Suprapubic skin (tissue), 4 donors: Measurements from ENCODE around the gene MBD3L2B. TPM values are rescaled to one million over a fixed set of nuclear protein-coding genes. Genes with fewer than 3 reads are reported as not detected.

Experiments used
- DNase-seq, 2 donors: peaks; one replicate each; pipeline ENCODE4 v3.0.0-alpha.2; 2019; ENCODE audit warnings: low spot score in 2 of 2
- H3K27ac ChIP-seq: fragments of 200-600 bp; sonication (generic); one replicate; pipeline ENCODE4 v1.5.1; 2019
- H3K27me3 ChIP-seq: fragments of 200-600 bp; sonication (generic); one replicate; pipeline ENCODE4 v1.5.1; 2019
- H3K36me3 ChIP-seq: fragments of 200-600 bp; sonication (generic); one replicate; pipeline ENCODE4 v1.5.1; 2019
- H3K4me1 ChIP-seq: fragments of 200-600 bp; sonication (generic); one replicate; pipeline ENCODE4 v1.5.1; 2019
- H3K4me3 ChIP-seq: fragments of 200-600 bp; sonication (generic); one replicate; pipeline ENCODE4 v1.5.1; 2019; ENCODE audit warnings: mild to moderate bottlenecking
- H3K9me3 ChIP-seq: fragments of 200-600 bp; sonication (generic); one replicate; pipeline ENCODE4 v1.5.1; 2019
- EP300 ChIP-seq: sonication (generic); formaldehyde crosslinking; IDR thresholded peaks from one replicate; pipeline ENCODE4 v1.6.1; 2017; ENCODE audit warnings: antibody characterized with exemption
- POLR2A ChIP-seq, 2 donors: fragments of 450-650 bp; IDR thresholded peaks; one replicate each; pipeline ENCODE4 v1.6.1; 2017; ENCODE audit warnings: antibody characterized with exemption in 2 of 2, mild to moderate bottlenecking in 2 of 2, moderate library complexity in 2 of 2
- POLR2AphosphoS5 ChIP-seq, 3 donors: sonication (generic); formaldehyde crosslinking; IDR thresholded peaks; one replicate each; pipeline ENCODE4 v1.6.1; 2017; ENCODE audit warnings: antibody characterized with exemption in 3 of 3
- WGBS: methylation state at CpG from one replicate; pipeline ENCODE4 v1.1.5; 2018; 5-methylcytosine and 5-hydroxymethylcytosine counted together
- total RNA-seq, 4 donors: library from RNA; depleted of rRNA; stranded (reverse); fragments of >200 nt; gene quantifications; one replicate each; pipeline ENCODE4 v1.1.0, GENCODE V29; 2016
- TF ChIP-seq, protein P1 (sequence below), 2 donors: fragments of 200-600 bp in 1 of 2; fragments of 450-650 bp in 1 of 2; sonication (generic) in 1 of 2; IDR thresholded peaks; one replicate each; pipeline ENCODE4 v1.5.1; 2016 to 2019; ENCODE audit warnings: antibody characterized with exemption in 2 of 2, mild to moderate bottlenecking in 1 of 2, moderate library complexity in 1 of 2

Gene MBD3L2B
- total RNA-seq, 4 donors from 2014 or later: not detected

DNA sequence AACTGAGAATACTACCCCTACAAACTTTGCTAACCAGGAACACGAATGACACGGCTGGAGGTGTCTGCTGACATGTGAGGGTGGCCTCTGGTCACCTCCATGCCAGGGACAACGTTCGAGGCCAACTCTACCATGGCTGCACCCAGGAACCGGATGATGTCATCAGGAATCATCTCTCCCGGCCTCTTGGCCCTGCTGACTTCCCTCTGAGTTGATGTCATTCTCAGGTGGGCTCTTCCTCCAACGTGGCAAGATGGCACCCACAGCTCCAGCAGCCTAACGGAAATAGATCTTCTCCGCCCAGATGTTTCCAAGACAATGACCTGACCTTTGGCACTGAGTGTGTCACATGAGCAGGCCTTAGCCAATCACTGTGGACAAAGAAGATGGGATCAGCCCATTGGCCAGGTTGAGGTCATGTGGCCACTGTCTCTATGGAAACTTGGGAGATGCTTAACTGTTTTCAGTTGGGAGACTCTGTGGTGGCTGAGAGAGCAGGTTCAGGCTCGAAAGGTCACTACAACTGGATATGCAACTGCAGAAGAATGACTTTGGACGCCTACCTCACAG, 15.0 kb downstream of the MBD3L2B start:
- H3K4me1 ChIP-seq: no peaks in the 10 kb centered on the region
- TF ChIP-seq POLR2AphosphoS5 (IDR thresholded peaks at IDR 0.05): no peak

DNA sequence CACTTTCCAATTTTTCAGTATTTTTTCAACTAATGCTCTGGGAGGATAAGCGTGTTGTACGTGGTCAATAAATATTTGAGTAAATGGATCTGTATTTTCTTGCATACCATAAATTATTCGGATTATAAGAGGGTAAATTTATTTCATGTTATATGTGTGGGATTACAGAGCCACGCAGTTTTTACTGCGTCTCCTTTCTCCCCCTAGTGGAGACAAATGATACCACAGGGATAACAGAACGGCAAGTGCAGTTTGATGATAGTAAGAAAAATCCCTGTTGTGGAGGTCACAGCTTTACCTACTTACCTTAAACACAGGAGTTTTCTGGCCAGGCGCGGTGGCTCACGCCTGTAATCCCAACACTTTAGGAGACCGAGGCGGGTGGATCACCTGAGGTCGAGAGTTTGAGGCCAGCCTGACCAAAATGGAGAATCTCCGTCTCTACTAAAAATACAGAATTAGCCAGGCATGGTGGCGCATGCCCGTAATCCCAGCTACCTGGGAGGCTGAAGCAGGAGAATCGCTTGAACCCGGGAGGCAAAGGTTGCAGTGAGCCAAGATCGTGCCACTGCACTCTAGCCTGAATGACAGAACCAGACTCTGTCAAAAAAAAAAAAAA, 16.8 kb downstream of the MBD3L2B start:
- no peak for DNase-seq
- H3K36me3 ChIP-seq: no peaks in the 10 kb centered on the region
- no peaks in the 10 kb centered on the region for H3K9me3 ChIP-seq
- TF ChIP-seq EP300: no peak
- TF ChIP-seq POLR2A (IDR thresholded peaks at IDR 0.05): no peak
- TF ChIP-seq, protein P1, sequence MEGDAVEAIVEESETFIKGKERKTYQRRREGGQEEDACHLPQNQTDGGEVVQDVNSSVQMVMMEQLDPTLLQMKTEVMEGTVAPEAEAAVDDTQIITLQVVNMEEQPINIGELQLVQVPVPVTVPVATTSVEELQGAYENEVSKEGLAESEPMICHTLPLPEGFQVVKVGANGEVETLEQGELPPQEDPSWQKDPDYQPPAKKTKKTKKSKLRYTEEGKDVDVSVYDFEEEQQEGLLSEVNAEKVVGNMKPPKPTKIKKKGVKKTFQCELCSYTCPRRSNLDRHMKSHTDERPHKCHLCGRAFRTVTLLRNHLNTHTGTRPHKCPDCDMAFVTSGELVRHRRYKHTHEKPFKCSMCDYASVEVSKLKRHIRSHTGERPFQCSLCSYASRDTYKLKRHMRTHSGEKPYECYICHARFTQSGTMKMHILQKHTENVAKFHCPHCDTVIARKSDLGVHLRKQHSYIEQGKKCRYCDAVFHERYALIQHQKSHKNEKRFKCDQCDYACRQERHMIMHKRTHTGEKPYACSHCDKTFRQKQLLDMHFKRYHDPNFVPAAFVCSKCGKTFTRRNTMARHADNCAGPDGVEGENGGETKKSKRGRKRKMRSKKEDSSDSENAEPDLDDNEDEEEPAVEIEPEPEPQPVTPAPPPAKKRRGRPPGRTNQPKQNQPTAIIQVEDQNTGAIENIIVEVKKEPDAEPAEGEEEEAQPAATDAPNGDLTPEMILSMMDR (IDR thresholded peaks at IDR 0.05): no peak
- TF ChIP-seq POLR2AphosphoS5 (IDR thresholded peaks at IDR 0.05): no peak
- WGBS: 92% methylated on average over 18 of the region's 18 CpGs
- no peak overlapping the region for H3K4me3 ChIP-seq
- H3K27ac ChIP-seq: no peak overlapping the region
- H3K4me1 ChIP-seq: no peaks in the 10 kb centered on the region
- H3K27me3 ChIP-seq: no peaks in the 10 kb centered on the region

More for the DNA sequence above, 15.0 kb downstream of the MBD3L2B start:
- H3K36me3 ChIP-seq: no peaks in the 10 kb centered on the region
- H3K27ac ChIP-seq: no peak overlapping the region
- 81% methylated on average over 2 of the region's 11 CpGs for WGBS
- H3K4me3 ChIP-seq: no peak overlapping the region
- no peaks in the 10 kb centered on the region for H3K27me3 ChIP-seq
- no peak for DNase-seq
- no peaks in the 10 kb centered on the region for H3K9me3 ChIP-seq

DNA sequence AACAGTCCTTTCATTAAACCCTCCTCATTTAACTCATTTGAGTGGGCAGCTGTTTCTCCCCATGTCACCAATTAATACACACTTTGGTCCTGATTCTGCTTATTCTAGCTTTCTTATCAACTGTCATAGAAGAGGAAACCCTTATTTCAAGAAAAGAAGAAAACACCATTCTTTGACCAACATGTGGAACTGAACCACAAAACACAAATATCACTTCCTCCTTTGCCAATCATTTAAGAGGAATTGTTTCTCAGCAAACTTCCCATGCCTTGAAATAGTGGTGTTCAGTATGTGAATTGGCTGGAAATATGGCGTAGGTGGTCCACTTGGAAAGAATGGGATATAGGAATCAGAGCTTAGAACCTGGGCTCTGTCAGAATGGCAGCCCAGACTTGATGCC, 20.4 kb downstream of the MBD3L2B start:
- H3K9me3 ChIP-seq: no peaks in the 10 kb centered on the region
- no peaks in the 10 kb centered on the region for H3K27me3 ChIP-seq
- WGBS: 63% methylated on average over 1 of the region's 1 CpG
- no peaks in the 10 kb centered on the region for H3K36me3 ChIP-seq
- H3K4me3 ChIP-seq: no peak overlapping the region
- no peaks in the 10 kb centered on the region for H3K4me1 ChIP-seq
- TF ChIP-seq EP300 (no peak), POLR2AphosphoS5 (IDR thresholded peaks at IDR 0.05) (no peak), POLR2A (IDR thresholded peaks at IDR 0.05) (no peak)
- TF ChIP-seq, protein P1 (IDR thresholded peaks at IDR 0.05): no peak
- DNase-seq: no peak
- no peak overlapping the region for H3K27ac ChIP-seq

DNA sequence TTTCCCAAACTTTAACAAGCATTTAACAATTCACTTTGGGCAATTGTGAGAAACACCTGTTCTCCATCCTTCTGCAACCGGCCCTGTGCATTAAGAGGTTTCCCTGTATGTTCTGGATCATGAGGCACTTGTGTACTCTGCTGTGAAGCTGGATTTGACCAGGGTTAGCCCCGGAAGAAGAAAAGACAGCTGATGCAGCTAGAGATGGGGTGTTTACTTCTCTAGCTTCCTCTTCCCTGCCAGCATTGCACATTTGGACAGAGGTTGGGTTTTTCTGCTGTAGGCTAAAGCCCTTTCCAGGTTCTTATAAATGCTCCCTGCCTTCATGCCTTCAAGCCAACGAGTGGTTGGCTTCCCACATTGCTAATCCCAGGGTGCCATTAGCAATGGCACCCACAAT, 20.9 kb downstream of the MBD3L2B start:
- no peak overlapping the region for H3K27ac ChIP-seq
- no peaks in the 10 kb centered on the region for H3K27me3 ChIP-seq
- 70% methylated on average over 3 of the region's 3 CpGs for WGBS
- TF ChIP-seq POLR2AphosphoS5 (IDR thresholded peaks at IDR 0.05) (no peak), POLR2A (IDR thresholded peaks at IDR 0.05) (no peak)
- TF ChIP-seq, protein P1 (IDR thresholded peaks at IDR 0.05): no peak
- no peaks in the 10 kb centered on the region for H3K4me1 ChIP-seq
- no peaks in the 10 kb centered on the region for H3K9me3 ChIP-seq
- H3K4me3 ChIP-seq: no peak overlapping the region
- DNase-seq: no peak
- no peaks in the 10 kb centered on the region for H3K36me3 ChIP-seq

DNA sequence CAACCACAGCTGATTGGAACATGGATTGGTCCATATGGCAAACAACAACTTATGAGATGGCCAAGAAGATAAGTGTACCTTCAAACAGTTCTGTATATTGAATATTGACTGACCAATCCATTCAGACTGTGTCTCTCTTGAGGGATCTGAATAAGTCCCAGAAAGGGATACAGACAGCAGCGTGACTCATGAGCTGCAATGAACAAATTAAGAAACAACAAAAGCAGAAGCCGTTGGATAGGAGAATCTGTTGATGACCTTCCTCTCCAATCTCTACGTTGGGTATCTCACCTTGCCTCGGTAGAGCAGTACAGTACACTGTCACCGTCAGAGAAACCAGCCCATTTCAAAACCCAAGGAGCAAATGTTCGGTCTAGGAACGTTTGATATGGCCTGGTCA, 21.3 kb downstream of the MBD3L2B start:
- no peaks in the 10 kb centered on the region for H3K4me1 ChIP-seq
- H3K36me3 ChIP-seq: no peaks in the 10 kb centered on the region
- no peak overlapping the region for H3K27ac ChIP-seq
- no peak for DNase-seq
- no peaks in the 10 kb centered on the region for H3K9me3 ChIP-seq
- no peaks in the 10 kb centered on the region for H3K27me3 ChIP-seq
- no peak overlapping the region for H3K4me3 ChIP-seq
- TF ChIP-seq, protein P1 (IDR thresholded peaks at IDR 0.05): no peak
- TF ChIP-seq POLR2AphosphoS5 (IDR thresholded peaks at IDR 0.05) (no peak), EP300 (no peak), POLR2A (IDR thresholded peaks at IDR 0.05) (no peak)
- WGBS: 76% methylated on average over 7 of the region's 7 CpGs
